ENCODE data around the gene SHC3. TPM values are rescaled to one million over a fixed set of nuclear protein-coding genes. Genes with fewer than 3 reads are reported as not detected.

Gene SHC3
- polyA plus RNA-seq, 3 donors: not detected

- Mint-ChIP-seq H3K9me3 (peaks cover 0 to 3% (median 0%) of the 10 kb centered on the region in 7 donors), H3K36me3 (no peaks in the 10 kb centered on the region), H3K27ac (no peak overlapping the region), H3K4me3 (no peak overlapping the region), H3K27me3 (ENCODE audit: low read depth in 3 of 3) (peaks cover 2 to 9% (median 5%) of the 10 kb centered on the region in 3 donors), H3K4me1 (no peaks in the 10 kb centered on the region)
- no peaks in the 10 kb centered on the region for H3K79me2 ChIP-seq (ENCODE audit: insufficient read depth, low read length)
- H3K27ac ChIP-seq (ENCODE audit: low read depth in 1 of 2, low read length in 2 of 2): no peak overlapping the region
- H3K4me1 ChIP-seq (ENCODE audit: control insufficient read depth in 1 of 2, insufficient read depth in 2 of 2, low read length in 2 of 2): no peaks in the 10 kb centered on the region
- no peaks in the 10 kb centered on the region for H4K20me1 ChIP-seq (ENCODE audit: insufficient read depth, low read length)
- H3K4me2 ChIP-seq (replicated peaks; ENCODE audit: extremely low read depth, low read length, poor library complexity, severe bottlenecking): no peak overlapping the region
- H3K9ac ChIP-seq (ENCODE audit: insufficient read depth, low read length, poor library complexity, severe bottlenecking): no peak overlapping the region
- no peak overlapping the region for H3K4me3 ChIP-seq (replicated peaks in 1 of 3; ENCODE audit: low read depth in 2 of 3, low read length in 3 of 3)
- intact Hi-C loops (cut with micrococcal nuclease): no loop called here
- 94% methylated on average over 3 of the region's 4 CpGs for WGBS (ENCODE audit: insufficient coverage)
- no peaks in the 10 kb centered on the region for H3K36me3 ChIP-seq (replicated peaks in 1 of 2; ENCODE audit: control insufficient read depth in 1 of 2, insufficient read depth in 2 of 2, low read length in 2 of 2)
- no peak overlapping the region for H2AFZ ChIP-seq (ENCODE audit: insufficient read depth, low read depth, low read length, poor library complexity, severe bottlenecking)
- TF ChIP-seq CTCF (IDR thresholded peaks at IDR 0.05): no peak
- no peak for DNase-seq
- peaks cover 3% of the 10 kb centered on the region in 2 donors for H3K27me3 ChIP-seq (ENCODE audit: control insufficient read depth in 2 of 2, insufficient read depth in 2 of 2, low read length in 2 of 2)
- no peaks in the 10 kb centered on the region for H3K9me3 ChIP-seq (replicated peaks in 1 of 2; ENCODE audit: control insufficient read depth in 1 of 2, insufficient read depth in 1 of 2, low read length in 2 of 2)
Observed at GRCh38 chr9:89066835-89067234, 111.8 kb downstream of the SHC3 start.

DNA sequence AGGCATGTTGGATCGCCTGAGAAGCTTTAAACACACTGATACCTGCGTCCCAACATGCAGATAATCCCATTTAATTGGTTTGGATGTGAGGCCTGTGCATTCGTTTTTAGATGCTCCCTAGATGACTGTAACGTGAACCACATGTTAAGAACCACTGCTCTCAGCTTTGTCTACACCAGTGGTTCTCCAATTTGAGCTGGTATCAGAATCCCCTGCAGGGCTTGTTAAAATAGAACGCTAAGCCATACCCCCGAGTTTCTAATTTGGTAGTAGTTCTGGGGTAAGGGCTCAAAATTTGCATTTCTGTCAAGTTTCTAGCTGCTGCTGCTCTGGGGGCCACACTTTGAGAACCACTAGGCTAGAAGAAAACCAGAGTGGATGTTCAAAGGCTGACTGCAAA, 112.7 kb downstream of the SHC3 start:
- Histone ChIP-seq H4K20me1 (ENCODE audit: insufficient read depth, low read length) (no peaks in the 10 kb centered on the region), H3K27ac (ENCODE audit: low read depth in 1 of 2, low read length in 2 of 2) (no peak overlapping the region), H2AFZ (ENCODE audit: insufficient read depth, low read depth, low read length, poor library complexity, severe bottlenecking) (no peak overlapping the region), H3K79me2 (ENCODE audit: insufficient read depth, low read length) (no peaks in the 10 kb centered on the region), H3K4me3 (replicated peaks in 1 of 3; ENCODE audit: low read depth in 2 of 3, low read length in 3 of 3) (no peak overlapping the region), H3K4me2 (replicated peaks; ENCODE audit: extremely low read depth, low read length, poor library complexity, severe bottlenecking) (no peak overlapping the region), H3K9me3 (replicated peaks in 1 of 2; ENCODE audit: control insufficient read depth in 1 of 2, insufficient read depth in 1 of 2, low read length in 2 of 2) (no peaks in the 10 kb centered on the region), H3K9ac (ENCODE audit: insufficient read depth, low read length, poor library complexity, severe bottlenecking) (no peak overlapping the region), H3K36me3 (replicated peaks in 1 of 2; ENCODE audit: control insufficient read depth in 1 of 2, insufficient read depth in 2 of 2, low read length in 2 of 2) (no peaks in the 10 kb centered on the region), H3K27me3 (ENCODE audit: control insufficient read depth in 2 of 2, insufficient read depth in 2 of 2, low read length in 2 of 2) (peaks cover 0 to 3% of the 10 kb centered on the region in 2 donors), H3K4me1 (ENCODE audit: control insufficient read depth in 1 of 2, insufficient read depth in 2 of 2, low read length in 2 of 2) (no peaks in the 10 kb centered on the region)
- H3K27me3 Mint-ChIP-seq (ENCODE audit: low read depth in 3 of 3): peaks cover 2 to 7% (median 5%) of the 10 kb centered on the region in 3 donors
- H3K4me1 Mint-ChIP-seq: no peaks in the 10 kb centered on the region
- TF ChIP-seq CTCF (IDR thresholded peaks at IDR 0.05): no peak
- peaks cover 0 to 3% (median 0%) of the 10 kb centered on the region in 7 donors for H3K9me3 Mint-ChIP-seq
- intact Hi-C loops (cut with micrococcal nuclease): no loop called here
- no peak overlapping the region for H3K27ac Mint-ChIP-seq
- no peak overlapping the region for H3K4me3 Mint-ChIP-seq
- 96% methylated on average over 2 of the region's 6 CpGs for WGBS (ENCODE audit: insufficient coverage)
- no peak for DNase-seq
- H3K36me3 Mint-ChIP-seq: no peaks in the 10 kb centered on the region
